IPS DF 19.7 (cell line): ENCODE data around the gene CTSZ.
"Not testable (repeated sequence)": the region's sequence is repeated elsewhere in the genome, so short reads cannot be mapped to it uniquely, and the experiment has no call there.

Experiments used
- DNase-seq: peaks from one replicate; pipeline ENCODE4 v3.0.0-alpha.2; 2013; ENCODE audit warnings: low read depth, low spot score

The CTSZ gene

DNA sequence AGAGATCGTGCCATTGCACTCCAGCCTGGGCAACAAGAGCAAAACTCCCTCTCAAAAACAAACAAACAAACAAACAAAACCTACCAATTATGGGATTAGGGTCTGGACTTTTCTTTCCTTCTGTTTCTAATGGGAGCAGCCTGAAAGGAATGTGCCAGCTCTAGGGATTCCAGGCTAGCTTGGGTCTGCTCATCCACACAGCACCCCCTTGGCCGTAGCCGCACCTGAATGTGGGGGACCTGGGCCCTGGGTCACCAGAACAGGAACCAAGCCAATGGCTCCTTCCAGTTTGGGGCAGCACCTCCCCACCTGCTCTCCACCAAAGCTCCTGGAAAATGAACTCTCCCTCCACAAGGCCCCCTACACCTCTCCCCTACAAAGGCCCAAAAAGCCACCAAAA lies 6.7 kb downstream of the CTSZ start:
- no peak for DNase-seq

DNA sequence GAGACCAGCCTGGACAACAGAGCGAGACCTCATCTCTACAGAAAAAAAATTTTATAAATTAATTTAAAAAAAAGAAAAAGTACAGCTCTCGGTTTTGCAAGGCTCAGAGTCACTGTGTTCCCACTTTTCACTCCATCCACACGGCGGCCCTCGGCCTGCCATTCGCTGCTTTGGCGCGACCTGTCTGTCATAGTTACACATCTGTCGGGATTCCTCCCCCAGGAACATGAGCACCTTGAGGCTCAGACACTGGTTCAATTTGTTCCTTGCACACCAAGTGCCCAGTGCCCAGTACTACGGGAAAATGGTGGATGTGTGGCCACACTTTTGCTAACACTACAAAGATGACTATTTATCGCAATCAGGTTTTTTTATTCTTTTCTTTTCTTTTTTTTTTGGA lies 8.4 kb downstream of the CTSZ start:
- DNase-seq = no peak

DNA sequence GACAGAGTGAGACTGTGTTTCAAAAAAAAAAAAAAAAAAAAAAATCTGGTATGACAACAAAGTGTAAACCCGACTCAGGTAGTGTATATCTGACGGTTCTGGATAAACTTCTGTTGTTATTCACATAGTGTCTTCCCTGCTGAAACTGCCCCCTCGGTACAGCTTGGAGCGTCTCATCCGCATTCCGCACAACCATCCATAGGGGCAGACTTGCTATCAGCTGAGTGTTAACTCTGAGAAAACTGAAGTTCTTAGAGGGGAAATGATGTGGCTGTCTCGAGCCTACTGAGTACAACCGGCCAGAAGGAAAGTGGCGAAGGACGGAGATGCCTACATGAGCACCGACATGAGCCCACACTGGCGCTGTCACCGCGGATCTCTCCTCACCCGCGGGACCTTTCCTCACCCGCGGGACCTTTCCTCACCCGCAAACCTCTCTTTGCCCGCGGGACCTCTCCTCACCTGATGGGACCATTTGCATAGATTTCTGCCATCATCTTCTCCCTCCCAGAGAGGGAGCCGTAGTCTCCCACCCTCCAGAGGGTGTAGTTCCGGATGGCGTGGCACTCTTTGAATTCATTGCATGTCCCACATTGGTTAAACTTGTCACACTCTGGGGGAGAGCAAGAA lies 9.8 kb downstream of the CTSZ start:
- DNase-seq = no peak

DNA sequence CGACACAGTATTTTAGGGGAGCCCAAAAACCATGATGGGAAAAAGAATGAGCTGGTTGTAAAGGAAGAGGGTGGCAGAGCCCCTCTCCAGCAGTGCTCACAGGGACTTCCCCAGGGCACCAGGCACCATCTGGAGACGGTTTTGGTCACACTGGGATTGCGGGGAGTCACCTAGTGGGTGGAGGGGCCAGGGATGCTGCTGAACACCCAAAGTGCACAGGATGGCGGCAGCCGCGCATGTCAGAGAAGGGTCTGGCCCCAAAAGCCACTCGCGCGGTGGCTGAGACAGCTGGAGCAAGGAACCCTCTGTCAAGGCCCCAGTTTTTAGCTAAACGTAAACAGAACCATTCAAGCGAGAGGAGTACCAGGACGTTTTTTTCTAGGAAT lies 10.8 kb downstream of the CTSZ start:
- DNase-seq = no peak

DNA sequence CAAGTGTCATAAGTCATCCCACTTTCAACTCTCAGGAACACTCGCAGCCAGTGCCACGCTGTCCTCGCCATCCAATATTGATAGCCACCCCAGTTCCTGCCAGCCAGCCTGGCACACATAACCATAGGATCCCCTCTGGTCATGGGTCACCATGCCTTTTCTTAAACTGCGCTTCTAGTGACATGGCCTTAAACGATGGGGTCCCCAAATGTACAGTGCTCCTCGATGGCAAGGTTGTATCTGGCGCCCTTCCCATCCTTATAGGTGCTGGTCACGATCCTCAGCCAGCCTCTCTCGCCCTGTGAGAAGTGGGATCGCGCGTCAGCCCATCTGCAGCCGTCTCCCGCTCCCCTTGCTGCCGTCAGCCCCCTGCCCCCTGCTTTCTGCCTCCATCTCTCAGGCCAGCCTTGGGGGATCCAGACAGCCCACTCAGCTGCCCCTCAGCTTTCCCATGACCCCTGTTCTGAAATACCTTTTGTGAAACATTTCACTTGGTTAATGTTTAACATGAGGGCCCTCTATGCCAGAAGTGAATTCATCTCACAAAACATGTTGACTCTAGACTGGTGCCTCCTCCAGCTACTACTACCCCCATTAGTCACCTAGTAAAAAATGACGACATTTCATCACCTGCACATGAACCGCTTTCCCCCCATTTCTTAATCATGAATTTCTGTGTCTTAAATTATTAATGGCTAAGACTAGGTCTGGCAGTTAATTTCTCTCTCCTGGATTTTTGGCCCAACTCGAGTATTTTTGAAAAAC lies 11.4 kb downstream of the CTSZ start:
- DNase-seq = no peak

DNA sequence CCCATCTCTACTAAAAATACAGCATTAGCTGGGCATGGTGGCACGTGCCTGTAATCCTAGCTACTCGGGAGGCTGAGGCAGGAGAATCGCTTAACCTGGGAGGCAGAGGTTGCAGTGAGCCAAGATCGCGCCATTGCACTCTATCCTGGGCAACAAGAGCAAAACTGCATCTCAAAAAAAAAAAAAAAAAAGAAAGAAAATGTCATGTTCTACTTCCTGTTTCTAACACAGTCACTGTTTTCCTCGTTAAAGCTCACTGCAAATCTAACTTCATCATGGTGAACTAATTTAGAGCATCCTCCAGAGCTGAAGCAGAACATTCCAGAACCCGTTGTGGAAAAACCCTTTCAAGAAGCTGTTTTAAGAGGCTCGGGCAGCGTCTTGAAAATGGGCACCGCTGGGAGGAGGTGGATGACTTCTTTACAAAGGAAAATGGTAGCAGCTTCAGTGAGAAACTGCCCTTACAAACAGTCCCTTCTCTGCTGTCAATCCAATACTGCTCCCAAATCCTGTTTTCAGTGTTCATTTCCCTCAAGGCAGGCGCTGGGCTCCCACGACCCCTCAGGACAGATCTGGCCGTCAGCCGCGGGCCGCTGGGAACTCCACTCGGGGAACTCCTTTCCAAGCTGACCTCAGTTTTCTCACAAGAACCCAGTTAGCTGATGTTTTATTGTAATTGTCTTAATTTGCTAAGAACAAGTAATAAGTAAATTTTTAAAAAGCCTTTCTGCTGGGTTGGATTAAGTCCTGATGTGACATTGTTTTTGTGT lies 12.5 kb downstream of the CTSZ start:
- no peak for DNase-seq

DNA sequence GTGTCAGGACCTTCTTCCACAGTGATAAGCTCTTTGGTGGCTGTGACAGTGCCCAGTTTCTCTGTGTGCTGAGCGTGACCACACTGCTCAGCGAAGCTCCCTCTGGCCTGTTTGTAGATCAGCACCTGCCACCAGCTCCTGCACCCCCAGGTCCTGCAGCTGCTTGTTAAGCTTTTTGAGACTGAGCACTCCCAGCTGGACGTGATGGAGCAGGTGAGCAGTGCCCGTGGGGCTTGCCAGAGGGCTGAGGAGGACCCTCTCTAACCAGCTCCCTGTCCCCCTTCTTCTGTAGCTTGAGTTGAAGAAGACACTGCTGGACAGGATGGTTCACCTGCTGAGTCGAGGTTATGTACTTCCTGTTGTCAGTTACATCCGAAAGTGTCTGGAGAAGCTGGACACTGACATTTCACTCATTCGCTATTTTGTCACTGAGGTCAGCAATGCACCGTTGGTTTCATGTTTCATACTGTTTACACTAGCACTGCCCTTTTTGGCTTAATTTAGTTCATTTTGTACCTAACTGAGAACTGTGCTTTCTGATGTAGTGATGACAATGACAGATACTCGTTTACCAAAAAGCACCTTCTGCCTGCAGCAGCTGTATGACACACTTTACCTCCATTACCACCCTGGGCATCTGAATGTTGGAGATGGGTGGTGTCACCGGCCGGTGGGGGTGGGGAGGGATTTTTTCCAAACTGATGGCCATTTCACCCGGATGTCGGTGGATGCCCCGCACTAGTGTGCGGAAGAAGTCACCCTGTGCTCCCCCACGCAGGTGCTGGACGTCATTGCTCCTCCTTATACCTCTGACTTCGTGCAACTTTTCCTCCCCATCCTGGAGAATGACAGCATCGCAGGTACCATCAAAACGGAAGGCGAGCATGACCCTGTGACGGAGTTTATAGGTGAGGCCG lies 13.5 kb downstream of the CTSZ start:
- no peak for DNase-seq

DNA sequence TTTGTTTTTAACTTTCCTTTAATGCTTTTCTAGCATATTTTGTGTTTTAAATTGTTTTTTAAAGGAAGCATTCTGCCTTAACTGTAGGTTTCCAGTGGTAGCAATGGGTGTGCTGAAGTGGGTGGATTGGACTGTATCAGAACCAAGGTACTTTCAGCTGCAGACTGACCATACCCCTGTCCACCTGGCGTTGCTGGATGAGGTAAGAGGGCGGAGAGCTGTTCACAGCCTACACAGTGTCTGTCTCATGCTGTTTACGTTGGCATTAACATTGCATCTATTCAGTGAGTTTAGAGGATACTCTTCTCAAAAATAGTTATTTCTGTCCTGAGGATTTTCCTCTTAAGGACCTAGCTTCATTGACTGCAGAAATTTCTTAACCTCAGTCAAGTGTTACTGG lies 14.1 kb downstream of the CTSZ start:
- DNase-seq = no peak

DNA sequence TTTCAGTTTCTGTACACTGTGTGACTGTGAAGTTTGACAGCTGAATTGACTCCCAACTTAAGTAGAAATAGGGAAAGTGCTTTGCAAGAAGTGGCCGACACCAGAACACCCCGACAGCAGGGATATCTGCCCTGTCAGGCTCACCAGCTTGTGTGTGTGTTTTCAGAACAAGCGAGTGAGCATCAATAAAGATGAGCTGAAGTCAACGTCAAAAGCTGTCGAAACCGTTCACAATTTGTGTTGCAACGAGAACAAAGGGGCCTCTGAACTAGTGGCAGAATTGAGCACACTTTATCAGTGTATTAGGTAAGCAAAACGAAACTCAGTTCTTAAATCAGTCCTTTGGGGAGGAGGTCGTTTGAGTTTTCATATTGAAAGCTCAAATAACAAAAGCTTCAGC lies 15.3 kb downstream of the CTSZ start:
- no peak for DNase-seq

DNA sequence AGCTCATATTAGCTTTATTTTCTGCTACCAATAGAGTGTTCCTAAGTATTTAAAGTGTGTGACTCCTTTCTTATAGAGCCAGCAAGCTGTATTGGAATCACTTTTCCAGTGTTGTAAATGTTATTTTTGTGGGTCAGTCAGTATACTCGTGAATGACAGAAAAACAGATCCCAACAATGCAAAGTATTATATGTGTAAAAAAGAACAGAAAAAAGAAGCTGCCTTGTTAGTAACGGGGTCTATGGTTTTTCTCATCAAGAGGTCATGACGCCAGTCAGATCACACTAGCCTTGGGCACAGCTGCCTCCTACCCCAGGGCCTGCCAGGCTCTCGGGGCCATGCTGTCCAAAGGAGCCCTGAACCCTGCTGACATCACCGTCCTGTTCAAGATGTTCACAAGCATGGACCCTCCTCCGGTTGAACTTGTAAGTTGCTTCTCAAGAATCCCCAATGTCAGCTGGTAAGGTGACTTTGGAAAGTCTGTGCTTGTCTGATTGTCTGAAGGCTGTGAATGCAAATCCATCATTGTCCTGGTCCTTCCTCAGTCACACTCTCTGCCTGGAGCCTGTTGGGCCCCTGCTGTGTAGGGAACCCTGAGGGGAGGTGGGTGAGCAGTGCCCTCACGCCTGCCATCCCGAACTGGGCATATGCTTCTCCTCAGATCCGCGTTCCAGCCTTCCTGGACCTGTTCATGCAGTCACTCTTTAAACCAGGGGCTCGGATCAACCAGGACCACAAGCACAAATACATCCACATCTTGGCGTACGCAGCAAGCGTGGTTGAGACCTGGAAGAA lies 16.2 kb downstream of the CTSZ start:
- DNase-seq = no peak

DNA sequence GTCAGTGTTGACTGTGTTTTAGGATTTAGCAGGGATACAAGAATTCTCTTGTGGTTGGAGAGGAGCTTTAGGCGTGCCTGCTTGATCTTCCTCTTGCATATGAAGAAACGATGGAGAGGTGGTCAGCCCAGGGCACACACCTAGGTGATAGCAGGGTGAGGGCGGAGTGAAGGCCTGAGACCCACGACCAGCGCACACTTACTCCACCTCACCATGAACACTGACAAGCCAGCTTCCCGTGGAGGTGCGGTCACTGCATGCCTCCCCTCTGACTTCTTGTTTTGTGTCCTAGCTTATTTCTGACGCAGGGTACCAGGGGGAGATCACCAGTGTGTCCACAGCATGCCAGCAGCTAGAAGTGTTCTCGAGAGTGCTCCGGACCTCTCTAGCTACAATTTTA lies 17.9 kb downstream of the CTSZ start:
- no peak for DNase-seq

DNA sequence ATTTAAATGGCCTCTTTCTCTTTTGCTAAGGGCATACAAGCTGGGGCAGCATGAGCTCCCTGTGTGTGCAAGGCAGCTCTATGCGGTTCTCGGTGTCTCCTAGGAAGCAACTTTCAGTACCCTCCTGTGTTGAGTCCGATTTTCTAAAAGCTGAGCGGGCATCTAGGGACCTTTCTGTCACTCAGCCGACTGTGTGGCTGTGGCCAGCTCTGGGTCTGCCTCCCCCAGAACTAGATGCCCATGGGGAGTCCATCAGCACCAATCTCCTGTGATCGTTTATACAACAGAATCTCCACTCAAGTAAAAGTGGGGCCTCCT lies 18.5 kb downstream of the CTSZ start:
- DNase-seq = no peak

DNA sequence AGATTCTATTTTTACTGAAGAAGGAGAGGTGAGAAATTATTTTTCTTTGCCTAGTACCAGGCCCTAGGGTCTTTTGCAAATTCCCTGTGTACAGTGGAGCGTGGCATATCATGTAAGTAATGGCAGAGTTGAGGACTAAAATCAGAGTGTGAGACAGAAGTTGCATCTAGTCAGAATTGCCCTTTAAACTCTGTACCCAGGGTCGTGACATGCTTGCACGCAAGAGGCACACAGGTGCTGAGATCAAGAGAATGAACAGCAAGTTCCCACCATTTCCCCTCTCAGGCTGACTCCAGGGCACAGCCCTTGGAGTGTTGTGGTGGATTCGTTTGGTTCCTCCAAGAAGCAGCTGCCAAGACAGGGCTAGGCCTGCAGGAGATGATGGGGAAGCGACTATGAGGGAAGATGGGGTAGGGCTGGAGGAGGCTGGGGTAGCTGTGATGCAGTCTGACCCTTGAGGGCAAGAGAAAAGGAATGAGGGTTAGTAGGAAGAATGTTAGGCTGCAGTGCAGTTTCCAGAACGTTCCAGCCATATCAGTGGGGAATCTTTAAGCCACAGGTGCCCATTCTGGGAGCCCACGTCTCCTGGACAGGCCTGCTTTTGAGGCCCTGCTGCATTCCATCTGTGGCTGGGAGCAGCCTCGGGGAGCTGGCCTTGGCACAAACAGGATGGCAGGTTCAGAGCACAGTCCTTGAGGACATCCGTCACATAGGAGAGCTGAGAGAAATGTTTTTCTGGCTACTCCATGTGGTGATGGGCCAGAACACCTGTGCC lies 19.1 kb downstream of the CTSZ start:
- DNase-seq = no peak

DNA sequence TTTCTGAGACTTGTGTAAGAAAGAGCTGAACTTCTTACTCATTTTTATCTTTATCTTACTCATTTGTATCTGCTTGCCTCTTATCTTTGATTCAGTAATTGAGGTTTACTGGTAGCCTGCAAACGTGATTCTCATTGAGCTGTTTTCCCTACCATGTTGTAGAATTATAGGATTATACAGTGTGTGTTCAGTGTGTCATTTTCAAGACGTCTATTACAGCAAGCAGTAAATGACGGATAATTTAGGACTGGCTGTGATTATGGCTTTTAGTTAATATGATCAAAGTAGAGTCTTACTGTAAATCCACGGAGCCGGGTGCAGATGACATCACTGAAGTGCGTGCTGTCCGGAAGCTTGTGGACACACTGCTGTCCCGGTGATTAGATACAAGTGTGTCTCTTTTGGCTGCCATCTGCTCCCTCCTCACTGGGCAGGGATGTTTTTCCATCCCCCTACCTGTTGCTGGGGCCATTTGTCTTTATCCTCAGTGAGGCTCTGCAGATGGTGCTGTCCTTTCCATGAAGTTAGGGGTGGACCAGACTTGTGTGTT lies 20.0 kb downstream of the CTSZ start:
- no peak for DNase-seq

DNA sequence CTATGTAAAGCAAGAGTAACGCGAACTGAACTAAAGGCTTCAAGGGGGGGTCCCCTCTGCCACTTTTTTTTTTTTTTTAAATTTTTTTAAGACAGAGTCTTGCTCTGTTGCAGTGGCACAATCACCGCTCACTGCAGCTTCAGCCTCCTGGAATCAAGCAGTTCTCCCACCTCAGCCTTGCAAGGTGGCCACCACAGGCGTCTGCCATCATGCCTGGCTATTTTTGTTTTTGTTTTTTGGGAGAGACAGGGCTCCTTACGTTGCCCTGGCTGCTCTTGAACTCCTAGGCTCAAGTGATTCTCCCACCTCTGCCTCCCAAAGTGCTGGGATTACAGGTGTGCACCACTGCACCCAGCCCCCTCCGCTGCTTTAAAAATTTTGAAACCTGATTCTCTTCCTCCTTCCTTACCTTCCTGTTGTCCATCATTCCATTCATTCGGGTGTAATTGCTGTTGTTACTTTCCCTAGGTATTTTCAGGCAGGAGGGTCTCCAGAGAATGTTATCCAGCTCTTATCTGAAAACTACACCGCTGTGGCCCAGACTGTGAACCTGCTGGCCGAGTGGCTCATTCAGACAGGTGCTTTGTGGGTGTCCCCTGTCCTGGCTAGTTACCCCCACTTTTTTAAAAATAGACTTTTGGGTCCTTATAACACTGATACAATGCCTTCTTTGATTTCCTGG lies 20.6 kb downstream of the CTSZ start:
- no peak for DNase-seq

DNA sequence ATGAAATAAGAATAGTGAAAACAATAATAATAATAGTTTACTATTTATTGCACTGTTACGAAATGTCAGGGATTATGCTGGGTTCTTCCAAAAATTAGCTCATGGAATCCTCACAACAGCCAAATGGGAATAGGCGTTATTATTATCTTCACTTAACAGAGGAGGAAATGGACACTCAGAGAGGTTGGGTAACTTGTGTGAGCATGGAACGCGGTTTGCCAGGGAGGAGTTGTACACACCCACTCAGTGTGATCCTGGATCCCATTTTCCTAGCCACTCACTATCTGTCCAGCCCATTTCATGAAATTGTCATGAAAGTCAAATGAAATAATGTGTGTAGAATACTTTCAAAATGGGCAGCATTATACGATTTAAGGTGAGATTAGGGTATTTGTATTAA lies 21.4 kb downstream of the CTSZ start:
- DNase-seq = no peak

DNA sequence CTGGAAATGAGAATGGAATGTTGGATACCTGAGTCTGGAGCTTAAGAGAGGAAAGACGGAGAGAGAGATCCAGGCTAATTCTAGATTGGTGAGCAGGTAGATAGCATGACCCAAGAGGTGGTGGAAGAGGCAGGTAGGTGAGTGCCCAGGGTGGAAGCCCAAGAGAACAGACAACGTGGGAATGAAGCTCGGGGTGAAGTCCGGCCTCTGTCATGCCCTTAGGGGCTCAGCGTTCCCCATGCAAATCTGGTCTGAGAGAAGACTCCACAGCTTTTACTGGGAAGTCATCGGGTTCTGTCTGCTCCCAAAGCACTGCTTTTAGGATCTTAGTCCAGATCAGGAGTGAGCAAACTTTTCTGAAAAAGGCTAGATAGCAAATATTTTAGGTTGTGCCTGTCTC lies 22.4 kb downstream of the CTSZ start:
- DNase-seq = no peak

DNA sequence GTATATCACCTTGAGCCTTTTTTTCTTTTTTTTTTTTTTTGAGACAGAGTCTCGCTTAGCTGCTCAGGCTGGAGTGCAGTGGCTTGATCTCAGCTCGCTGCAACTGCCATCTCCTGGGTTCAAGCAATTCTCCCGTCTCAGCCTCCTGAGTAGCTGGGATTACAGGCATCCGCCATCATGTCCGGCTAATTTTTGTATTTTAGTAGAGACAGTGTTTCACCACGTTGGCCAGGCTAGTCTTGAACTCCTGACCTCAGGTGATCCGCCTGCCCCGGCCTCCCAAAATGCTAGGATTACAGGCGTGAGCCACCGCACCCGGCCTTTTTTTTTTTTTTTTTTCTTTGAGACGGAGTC lies 24.0 kb downstream of the CTSZ start:
- DNase-seq = not testable (repeated sequence)

DNA sequence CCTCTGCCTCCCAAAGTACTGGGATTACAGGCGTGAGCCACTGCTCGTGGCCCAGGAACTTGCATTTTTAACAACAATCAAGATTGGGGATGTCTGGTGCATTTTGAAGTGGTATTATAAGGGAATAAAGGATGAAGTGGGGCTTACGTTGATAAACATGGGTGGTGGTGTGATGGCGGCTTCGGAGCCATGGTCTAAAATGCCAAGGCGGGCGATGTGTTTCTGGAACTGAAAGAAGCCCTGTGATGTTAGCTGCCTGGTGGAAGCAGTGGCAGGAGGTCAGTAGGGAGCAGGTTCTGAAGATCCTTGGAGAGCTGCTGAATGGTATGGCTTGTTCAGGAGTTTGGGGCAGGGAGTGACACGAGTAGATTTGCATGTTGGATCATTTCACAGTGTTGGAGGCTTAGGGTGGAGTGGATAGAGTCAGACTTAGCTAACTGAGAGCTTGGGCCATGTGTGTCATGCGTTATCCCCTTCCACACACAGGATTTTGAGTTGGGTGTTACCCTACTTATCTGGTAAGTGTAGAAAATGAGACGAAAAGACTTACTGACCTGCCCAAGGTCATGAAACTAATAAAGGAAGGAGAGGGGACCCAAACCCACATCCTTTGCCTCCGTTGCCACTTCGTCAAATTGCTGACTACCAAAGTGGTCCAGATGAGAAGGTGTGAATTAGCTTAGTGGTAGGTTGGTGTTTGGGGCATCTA lies 24.5 kb downstream of the CTSZ start:
- no peak for DNase-seq
